ENCODE measurements around the gene TBCC. TPM values are rescaled to one million over a fixed set of nuclear protein-coding genes. Genes with fewer than 3 reads are reported as not detected.

The TBCC gene
- total and polyA plus RNA-seq, 7 experiments from 2014 or later = 39.6 to 119 (median 73.5) TPM

DNA sequence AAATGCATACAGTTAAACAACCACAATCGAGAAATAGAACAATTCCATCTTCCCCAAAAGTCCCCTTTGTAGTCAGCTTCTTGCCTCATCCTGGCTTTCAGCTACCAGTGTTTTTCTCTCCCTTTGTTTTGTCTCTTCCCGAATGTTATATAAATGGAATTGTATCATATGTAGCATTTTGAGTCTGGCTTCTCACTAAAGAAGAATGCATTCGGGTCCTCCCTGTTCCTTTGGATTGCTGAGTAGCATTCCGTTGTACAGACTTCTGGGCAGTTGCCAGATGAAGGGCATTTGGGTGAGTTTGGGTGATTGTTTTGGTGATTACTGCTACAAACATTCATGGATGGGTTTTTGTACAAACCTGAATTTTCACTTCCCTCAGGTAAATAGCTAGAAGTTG is 51.3 kb downstream of the TBCC start:
- Mint-ChIP-seq H3K9me3 (no peaks in the 10 kb centered on the region), H3K36me3 (peaks cover 0 to 21% (median 16%) of the 10 kb centered on the region in 5 donors), H3K4me1 (peaks cover 21 to 53% (median 40%) of the 10 kb centered on the region in 7 donors), H3K27ac (peak overlapping the region in 8 of 9 donors; percentile 6 to 89 (median 82)), H3K4me3 (peak overlapping the region in 2 of 10 donors; percentile 65 to 68), H3K27me3 (no peaks in the 10 kb centered on the region)
- no peak overlapping the region for H3K4me3 ChIP-seq (ENCODE audit: low read length)
- no peaks in the 10 kb centered on the region for H3K27me3 ChIP-seq (ENCODE audit: control insufficient read depth in 2 of 2, insufficient read depth in 2 of 2, low read length in 2 of 2)
- ChIA-PET POLR2A (interaction anchor here (1.2 to 4.3 kb wide), 4 partner anchors 52 to 90 kb away, joined by 4 to 23 read pairs (median 4); partner anchors contain the start of gene TBCC), CTCF (interaction anchor here (1.3 kb wide), 1 partner anchor 32 kb away, joined by 5 read pairs; no protein-coding TSS in a partner anchor)
- intact Hi-C loops (cut with micrococcal nuclease) = no loop called here
- ATAC-seq = no peak
- H3K27ac ChIP-seq (ENCODE audit: low read depth, low read length) = no peak overlapping the region
- H3K36me3 ChIP-seq (ENCODE audit: control insufficient read depth in 2 of 3, insufficient read depth in 3 of 3, low read length in 3 of 3) = peaks cover 4 to 20% (median 12%) of the 10 kb centered on the region in 3 experiments
- H3K9me3 ChIP-seq (ENCODE audit: control insufficient read depth in 2 of 3, low read length in 3 of 3) = no peaks in the 10 kb centered on the region
- DNase-seq = no peak
- peaks cover 10 to 16% of the 10 kb centered on the region in 2 donors for H3K4me1 ChIP-seq (ENCODE audit: control insufficient read depth in 2 of 2, insufficient read depth in 2 of 2, low read length in 2 of 2)

Other genes with a start within 250 kb of the TBCC start
- gene UBR2, start 182.1 kb downstream of the TBCC start, total RNA-seq = 10 to 100 TPM; 35.6 to 45.5 (median 38.9) TPM
- 10 to 100 TPM; 10.1 to 12.3 TPM for gene UBR2, start 182.1 kb downstream of the TBCC start, polyA plus RNA-seq
- gene PRPH2, start 23.5 kb downstream of the TBCC start, total RNA-seq = not detected
- gene PRPH2, start 23.5 kb downstream of the TBCC start, polyA plus RNA-seq = under 1 TPM; 0.14 to 0.20 TPM
- 10 to 100 TPM; 26.2 to 35.5 (median 31.8) TPM for gene BICRAL, start 35.9 kb upstream of the TBCC start, total RNA-seq
- gene BICRAL, start 35.9 kb upstream of the TBCC start, polyA plus RNA-seq = 1 to 10 TPM; 2.4 to 5.0 TPM
- gene RPL7L1, start 133.5 kb upstream of the TBCC start, total RNA-seq = 10 to 100 TPM; 65.6 to 91.7 (median 78.1) TPM
- gene RPL7L1, start 133.5 kb upstream of the TBCC start, polyA plus RNA-seq = 10 to 100 TPM; 71.4 to 90.7 TPM
- under 1 TPM in 2 of 5 experiments, not detected in 3; 0.56 to 0.93 TPM for gene PTCRA, start 169.9 kb upstream of the TBCC start, total RNA-seq
- not detected for gene PTCRA, start 169.9 kb upstream of the TBCC start, polyA plus RNA-seq
- gene CNPY3, start 183.4 kb upstream of the TBCC start, total RNA-seq = 10 to 100 TPM; 58.6 to 98.9 (median 87.4) TPM
- 100 to 1,000 TPM in 1 of 2 donors, 10 to 100 TPM in 1; 92.7 to 134 TPM for gene CNPY3, start 183.4 kb upstream of the TBCC start, polyA plus RNA-seq
- gene GNMT, start 214.7 kb upstream of the TBCC start, total RNA-seq = 1 to 10 TPM in 3 of 5 experiments, under 1 TPM in 2; 0.95 to 2.6 (median 1.1) TPM
- not detected for gene GNMT, start 214.7 kb upstream of the TBCC start, polyA plus RNA-seq
- gene PEX6, start 233.1 kb upstream of the TBCC start, total RNA-seq = 10 to 100 TPM; 14.1 to 42.3 (median 28.0) TPM
- gene PEX6, start 233.1 kb upstream of the TBCC start, polyA plus RNA-seq = 10 to 100 TPM; 21.2 to 24.6 TPM
- gene PPP2R5D, start 238.5 kb upstream of the TBCC start, total RNA-seq = 10 to 100 TPM; 19.7 to 60.4 (median 28.2) TPM
- gene PPP2R5D, start 238.5 kb upstream of the TBCC start, polyA plus RNA-seq = 10 to 100 TPM; 21.5 to 34.0 TPM